NCI-H128 (cell line): ENCODE measurements around the gene KIAA0408.

Source experiments
- DNase-seq: peaks from one replicate; lab custom pipeline; 2025; ENCODE audit not compliant: unreplicated experiment; lab: John Stamatoyannopoulos, UW

Gene KIAA0408

DNA sequence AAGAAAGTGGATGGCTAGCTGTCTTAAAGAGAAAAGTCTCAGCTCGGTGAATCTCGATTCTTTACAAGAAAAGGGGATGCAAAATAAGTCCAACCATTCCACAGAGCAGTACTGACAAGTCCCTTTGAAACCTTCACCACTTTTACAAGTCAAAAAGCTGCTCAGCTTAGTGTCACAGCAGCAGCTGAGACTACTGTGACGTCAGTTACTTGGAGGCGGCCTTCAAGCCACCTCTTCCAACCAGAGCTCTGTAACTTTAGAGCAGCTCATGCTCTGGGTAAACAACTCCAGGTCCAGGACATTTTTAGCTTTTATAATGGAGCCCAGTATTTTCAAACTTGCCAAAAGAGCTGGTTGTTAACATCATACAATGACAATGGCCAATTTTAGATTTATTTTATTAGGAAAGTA, at the start of gene KIAA0408:
TSS of gene KIAA0408 (minus strand) at position 159 of the 411 bp plus-strand sequence. CDS start 5,408 bp downstream, outside the sequence.
- no peak for DNase-seq

DNA sequence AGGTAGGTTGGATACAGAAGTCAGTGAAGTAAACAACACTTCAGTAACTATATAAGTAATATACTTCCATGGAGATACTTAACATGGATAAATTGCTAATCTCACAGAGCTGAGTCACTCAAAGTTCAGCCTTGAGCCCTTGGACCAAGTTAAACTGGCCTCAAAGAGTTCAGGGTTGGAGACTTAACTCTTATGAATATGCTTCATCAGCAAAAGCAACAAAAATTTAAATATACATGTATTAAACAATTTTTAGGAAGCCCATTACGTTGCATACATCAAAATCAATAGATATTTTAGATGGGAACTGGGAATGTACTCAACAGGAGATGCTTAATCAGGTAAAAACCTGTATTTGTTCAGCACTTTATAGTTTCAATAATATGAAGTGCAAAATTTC, 47.7 kb upstream of the KIAA0408 start:
- no peak for DNase-seq

DNA sequence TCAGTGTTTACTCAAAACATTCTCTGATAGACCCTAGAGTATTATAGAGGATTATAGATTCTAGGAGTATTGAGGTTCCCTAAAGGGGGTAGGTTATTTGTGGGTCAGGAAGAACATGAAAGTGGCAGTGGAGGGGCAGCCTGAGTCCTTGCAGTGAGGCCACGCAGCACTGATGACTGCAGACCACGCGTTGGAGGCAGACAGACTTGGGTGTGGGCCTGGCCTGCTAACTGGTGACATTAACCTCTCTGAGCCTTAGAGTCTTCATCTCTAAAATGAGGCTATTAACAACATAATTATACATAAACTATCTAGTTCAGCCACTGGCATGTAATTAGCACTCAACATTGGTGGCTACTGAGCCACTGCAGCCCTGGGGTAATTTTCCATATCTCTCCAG, 43.8 kb upstream of the KIAA0408 start:
- no peak for DNase-seq

DNA sequence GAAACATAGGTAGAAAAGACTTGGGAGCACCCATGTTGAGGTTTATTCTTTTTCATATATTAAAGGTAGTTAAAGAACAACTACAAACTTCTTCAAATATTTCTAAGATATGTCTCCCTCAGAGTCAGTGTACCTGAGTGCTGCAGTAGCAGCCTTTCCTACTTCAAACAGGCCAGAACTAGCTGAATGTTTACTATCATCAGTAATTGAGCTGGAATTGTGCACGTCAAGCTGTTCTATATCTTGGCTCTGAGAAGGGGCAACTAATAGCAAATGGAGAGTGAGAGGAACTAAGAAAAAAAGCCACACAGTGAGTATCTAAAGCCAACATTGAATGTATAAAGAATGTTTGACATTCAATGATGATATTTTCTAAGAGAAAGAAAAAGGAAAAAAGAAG, 38.2 kb upstream of the KIAA0408 start:
- no peak for DNase-seq

DNA sequence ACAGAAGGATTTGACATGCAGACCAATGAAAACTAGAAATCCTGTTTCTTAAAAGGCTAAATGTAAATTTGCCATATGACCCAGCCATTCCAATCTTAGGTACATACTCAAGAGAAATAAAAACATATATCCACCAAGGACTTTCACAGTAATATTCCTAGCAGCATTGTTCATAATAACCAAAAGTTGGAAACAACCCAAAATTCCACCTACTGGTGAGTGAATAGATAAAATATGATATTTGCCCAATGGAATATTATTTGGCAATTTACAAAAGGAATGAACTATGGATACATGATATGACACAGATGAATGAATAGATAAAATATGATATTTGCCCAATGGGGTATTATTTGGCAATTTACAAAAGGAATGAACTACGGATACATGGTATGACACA, 37.3 kb upstream of the KIAA0408 start:
- no peak for DNase-seq

DNA sequence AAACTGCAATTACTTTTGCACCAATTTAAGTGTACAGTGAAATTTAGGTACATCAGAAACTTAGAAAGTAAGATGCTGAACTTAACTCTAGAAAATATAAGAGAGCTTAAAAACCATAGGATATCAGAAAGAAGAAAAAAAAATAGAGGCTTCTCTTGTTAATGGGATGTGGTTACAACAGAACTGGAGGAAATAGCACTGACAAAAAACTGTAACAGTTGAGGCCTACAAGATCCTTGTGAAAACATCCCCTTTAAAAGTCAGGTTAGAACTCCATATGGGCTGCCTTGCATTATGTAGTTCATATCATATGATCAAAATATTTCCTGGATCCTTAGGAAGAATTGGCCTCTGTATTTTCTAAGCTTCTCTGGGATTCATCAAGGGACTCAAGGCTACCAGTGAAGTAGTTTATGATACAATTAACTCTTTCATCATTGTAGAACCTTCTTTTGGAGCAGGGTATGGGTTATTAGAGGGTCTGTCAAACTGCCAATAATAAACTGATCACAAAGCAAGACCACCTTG, 35.1 kb upstream of the KIAA0408 start:
- DNase-seq: no peak

DNA sequence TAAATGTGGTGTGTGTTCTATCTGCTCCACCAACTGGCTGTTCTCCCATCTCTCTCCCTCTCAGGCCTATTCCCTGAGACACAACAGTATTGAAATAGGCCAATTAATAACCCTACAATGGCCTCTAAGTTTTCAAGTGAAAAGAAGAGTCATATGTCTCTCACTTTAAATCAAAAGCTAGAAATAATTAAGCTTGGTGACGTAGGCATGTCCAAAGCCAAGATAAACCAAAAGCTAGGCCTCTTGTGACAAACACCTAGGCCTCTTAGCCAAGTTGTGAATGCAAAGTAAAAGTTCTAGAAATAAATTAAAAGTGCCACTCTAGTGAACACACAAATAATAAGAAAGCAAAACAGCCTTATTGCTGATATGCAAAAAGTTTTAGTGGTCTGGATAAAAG, 30.1 kb upstream of the KIAA0408 start:
- DNase-seq: no peak

DNA sequence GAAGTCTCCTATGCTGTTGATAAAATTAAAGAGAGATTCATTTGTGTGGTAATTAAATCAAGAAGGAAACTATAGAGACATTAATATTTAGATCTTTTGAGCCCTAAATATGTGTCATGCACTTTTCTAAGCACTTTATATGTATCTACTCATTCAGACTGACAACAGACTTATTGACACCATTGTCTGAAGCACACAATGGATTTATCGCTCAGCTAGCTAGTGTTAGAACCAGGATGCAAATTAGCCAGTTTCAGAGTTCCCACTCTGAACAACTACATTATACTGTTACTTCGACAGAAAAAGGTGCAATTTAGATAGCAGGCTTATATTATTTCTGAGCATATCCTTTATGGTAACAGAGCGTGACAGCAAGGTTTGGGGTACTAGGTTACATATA, 27.7 kb upstream of the KIAA0408 start:
- no peak for DNase-seq

DNA sequence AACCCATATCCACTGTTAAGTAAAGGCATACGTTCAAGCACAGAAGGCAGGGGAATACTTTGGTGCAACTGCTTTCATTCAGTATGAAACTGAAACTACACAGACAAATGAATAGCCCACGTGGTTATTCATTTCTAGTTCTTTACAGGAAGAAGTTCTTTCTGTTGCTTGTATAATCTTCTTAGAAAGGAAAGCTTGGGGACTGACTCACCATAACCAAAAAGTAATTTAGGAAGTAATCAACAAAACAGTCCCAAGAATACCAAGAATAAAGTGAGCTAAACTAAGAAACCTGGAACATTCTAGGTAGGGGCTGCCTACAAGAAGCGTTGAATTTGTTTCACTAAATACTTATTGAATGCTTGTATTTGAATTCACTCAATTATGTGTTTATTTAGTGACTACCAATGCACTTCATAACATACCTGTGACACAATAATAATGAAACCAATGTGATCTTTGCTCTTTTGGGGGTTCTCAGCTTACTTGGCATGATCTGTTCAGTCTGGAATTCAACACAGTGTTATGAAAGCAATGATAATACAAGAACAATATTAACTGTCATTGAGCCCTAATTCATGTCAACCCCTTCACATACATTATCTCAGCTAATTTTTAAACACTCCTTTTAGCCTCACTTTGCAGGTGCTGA, 25.1 kb upstream of the KIAA0408 start:
- no peak for DNase-seq

DNA sequence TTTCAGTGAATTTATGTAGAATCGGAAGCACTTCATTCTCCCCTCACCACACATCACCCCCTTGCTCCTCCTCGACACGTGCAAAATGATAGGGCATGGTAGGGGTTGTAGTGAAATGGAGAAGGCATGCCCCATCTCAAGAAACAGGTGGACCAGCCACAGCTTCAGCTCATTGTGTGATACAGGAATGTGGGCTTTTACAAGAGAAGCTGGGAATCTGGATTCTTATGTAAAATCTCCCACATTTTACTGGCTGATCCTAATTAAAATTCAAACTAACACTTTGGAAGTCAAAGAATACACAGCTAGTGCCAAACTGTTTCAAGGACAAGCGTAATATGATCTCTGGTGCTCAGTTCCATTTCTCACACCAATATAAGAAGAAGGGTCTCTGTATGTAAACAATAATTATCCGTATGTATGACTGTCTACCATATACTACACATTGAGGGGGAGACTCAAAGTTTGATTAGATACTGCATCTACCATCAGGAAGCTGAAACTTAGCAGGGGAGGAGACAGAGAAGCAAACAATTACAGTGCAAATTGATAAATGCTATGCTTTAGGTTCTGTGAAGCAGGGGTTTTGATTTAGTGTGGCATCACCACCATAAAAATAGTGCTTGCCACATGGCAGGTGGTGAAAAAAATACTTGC, 24.3 kb upstream of the KIAA0408 start:
- DNase-seq: no peak

DNA sequence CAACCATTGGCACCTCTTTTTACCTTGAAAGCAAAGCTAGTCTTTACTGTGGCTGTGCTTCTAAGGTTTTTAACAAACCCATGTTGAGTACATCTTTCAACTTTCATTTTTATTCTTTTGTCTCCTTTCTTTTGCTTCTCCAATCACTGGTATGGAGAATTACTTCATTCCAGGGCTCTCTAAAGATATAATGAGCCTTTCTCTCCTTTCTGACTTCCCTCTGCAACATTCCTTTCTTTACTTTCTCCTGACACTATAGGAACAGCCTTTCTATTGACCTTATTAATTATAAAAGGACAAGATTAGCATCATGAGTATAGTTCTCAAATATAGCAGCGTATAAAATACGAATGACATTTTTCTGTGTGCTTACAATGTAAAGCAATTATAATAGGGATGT, 23.1 kb upstream of the KIAA0408 start:
- no peak for DNase-seq

DNA sequence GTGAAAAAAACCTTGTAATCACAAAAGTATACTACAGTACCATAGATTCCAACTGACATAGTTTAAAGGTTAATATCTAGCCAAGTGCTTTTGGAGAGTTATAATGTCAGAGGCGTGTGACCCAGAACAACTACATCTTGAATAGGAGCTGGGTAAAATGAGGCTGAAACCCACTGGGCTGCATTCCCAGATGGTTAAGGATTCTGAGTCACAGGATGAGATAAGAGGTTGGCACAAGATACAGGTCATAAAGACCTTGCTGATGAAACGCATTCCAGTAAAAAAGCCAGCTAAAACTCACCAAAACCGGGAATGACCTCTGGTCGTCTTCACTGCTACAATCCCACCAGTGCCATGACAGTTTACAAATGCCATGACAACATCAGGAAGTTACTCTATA, 22.4 kb upstream of the KIAA0408 start:
- DNase-seq: no peak

DNA sequence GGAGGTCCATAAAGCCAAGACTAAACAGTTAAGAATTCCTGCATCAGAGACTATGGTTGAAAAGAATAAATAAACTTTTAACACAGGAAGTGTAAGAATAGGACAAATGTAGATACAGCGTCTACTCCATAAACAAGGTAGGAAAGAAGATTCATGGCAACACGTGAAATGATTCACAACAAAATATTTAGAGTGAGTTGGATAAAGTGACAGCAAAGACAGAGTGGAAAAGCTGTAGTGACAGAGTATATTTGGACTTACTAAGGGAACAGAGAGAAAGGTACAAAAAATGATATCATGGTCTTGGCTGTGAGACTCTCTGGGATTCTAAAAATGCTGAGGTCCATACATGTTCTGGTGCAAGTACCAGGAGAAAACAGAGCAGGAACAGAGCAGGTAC, 21.9 kb upstream of the KIAA0408 start:
- no peak for DNase-seq

DNA sequence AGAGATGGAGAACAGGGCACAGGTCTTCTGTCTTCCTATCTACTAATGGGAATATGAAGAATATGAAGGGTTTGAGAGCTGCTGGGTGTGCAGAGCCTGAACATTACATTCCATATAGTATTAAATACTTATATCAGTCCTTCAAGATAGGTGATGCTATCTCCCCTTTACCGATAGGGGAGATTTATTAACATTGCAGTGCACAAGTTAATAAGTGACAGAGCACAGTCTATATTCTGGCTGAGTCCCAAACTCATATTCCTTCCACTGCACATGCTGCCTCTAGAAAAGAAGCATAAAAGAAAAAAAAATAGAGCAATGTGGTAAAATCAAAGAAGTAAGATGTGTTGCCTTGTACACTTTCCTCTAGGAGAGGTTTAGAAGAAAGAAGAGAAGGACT, 18.5 kb upstream of the KIAA0408 start:
- DNase-seq: no peak

DNA sequence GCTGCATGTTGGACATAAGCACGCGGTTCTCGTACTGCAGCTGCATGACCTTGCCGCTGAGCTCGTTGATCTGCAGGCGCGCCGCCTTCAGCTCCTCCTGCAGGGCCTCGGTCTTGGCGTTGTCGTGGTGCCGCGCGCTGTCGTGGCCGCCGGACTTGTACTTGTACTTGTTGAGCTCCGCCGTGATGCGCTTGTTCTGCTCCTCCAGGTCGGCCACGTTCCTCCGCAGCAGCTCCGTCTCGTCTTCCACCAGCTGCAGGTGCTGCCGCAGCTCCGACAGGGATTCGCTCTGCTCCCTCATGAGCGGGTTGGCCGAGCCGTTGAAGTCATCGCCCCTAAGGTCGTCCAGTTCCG, 16.6 kb upstream of the KIAA0408 start:
- DNase-seq: no peak

DNA sequence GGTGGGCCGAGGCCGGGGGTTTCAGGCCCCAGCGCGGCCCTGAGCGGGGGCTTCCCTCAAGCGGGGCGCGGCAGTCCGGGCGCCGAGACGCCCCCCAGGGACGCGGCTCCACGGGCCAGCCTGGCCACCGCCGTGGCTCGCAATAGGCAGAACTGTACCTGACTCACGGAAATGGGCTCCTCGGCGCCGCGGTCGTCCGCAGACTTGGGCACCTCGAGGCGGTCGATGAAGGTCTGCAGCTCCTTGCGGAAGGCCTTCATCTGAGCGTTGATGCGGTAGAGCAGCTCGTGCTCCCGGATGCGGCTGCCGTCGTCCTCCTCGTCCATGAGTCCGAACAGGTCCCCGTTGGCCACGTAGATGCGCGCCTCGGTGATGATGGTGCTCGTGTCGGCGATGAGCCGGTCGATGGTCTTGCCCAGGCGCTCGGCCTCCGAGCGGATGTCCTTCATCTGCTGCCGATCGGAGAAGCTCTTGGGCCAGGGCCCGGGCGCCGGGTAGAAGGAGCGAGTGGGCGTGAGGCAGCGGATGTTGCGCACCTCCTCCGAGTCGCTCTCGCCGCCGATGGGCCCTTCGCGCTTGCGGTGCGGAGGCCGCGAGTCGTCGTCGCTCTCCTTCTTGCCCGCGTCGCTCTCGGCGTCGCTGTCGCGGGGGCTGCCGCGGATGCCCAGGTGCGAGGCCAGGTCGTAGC, 16.1 kb upstream of the KIAA0408 start:
- no peak for DNase-seq

DNA sequence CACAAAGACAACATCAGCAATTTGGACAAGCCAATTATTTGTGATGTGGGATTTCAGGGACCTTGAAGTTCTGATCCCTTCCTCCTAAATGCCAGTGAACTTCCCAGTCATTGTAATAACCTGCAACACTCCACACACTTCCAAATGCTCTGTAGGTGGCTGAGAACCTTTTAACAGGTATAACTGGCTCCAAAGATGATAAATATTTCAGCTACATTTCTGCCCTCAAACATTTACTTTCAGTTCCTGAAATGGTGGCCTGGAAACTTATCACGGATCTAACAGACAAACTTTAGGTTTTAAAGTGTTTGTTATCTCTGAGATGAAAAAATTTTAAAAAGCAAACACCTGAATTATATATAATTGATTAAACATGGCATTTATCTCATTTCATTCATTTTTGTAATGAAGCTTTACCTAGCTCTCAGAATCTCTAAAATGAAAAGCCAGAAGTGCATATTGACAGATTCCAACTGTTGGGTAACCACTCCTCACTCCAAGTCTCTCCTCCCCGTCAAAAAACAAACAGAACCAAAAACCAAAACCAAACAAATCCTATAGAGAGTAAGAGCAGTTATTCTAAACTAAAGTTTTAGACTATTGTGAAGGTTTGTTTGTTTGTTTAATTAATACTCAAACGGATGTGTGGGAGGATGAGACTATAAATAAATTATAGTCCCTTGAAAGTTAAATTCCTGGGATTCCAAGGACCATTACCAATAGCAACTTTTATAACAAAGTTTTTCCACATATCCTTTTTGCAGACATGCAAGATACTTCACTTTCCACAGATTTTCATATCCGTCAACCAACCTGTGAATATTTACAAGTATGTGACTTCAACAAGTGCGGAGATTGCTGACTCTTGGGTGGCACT, 12.4 kb upstream of the KIAA0408 start:
- no peak for DNase-seq

DNA sequence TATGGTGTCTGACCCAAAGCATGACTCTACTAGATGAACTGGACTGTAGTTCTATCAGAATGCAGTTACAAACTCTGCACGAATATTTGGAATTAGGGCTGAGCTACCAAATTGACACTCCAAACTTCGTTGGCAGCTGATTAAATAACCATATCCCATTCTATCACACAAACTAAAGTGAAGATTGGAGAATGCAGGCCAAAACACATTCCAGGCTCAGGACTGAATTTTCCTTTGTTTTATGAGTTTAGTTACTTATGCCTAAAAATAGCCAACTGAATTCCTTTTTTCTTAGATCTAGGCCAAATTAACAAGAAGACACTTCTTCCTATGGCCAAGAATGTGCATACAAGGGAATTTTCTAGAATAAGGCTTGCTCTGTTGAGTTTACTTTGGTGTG, 9.7 kb upstream of the KIAA0408 start:
- DNase-seq: no peak

DNA sequence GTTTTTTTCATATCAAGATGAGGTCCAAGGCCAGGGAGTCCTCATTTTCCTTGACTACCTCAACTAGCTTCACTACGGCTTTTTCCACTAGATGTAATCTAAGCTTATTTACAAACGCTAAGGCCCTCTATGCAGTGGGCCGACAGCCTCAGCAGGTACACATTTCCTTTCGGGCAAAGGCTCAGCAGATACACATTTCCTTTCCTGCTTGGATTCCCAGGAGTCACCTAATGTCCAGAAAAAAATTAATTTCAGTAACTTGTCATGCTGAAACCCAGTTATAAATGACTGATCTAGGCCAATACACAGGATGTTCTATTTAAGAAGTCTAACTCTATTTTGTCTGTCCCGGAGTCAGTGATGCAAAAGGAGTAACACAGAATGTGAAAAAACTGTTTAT, 7.2 kb upstream of the KIAA0408 start:
- DNase-seq: no peak

DNA sequence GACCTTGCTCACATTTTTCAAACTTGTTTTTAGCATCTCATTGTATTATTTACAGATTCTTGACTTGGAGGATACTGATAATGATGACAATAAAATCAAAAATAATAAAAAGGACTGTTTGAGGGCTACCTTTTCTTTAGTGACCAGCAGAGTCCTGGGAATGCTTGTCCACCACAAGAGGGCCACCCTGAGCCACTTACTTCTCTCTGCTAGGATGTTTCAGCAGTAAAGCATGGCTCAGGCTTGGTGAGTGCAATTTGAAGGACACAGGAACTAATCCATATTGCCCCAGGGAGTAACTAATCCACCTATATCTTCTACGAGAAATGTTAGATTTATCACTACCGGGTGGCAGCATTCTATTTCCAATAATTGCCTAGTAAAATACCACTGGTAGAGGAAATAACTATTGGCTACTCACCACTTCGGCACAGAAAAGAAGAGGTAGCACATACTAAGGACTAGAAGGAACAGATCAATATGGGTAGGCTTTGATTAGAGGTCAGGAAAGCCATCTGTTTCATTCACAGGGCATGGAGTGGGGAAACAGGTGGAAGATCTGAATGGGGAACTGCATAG, 5.8 kb upstream of the KIAA0408 start:
- DNase-seq: no peak
